Kidney (tissue), 14 donors: ENCODE results near the gene ARHGAP26. TPM values are rescaled to one million over a fixed set of nuclear protein-coding genes. Genes with fewer than 3 reads are reported as not detected.
A peak's percentile ranks its signal among the peaks of the same experiment; 100 is the strongest.

Source experiments
- DNase-seq, 5 donors: peaks; one replicate each; pipeline ENCODE4 v3.0.0-alpha.2; 2013 to 2020
- FAIRE-seq: peaks from 2 replicates; lab custom pipeline; 2012; peaks lifted over from hg19 to GRCh38; lab: Jason Lieb, UNC
- H3K27ac ChIP-seq, 2 donors: one replicate each; pipeline ENCODE4 v1.7.0; 2013; ENCODE audit warnings: low read depth in 2 of 2, low read length in 2 of 2, inconsistent platforms in 1 of 2
- H3K27me3 ChIP-seq: one replicate; pipeline ENCODE4 v1.7.1; 2013; ENCODE audit warnings: low read length, inconsistent platforms; ENCODE audit not compliant: control insufficient read depth, insufficient read depth
- H3K36me3 ChIP-seq, 3 donors: one replicate each; pipeline versions ENCODE4 v1.7.0 to v1.7.1; 2013; ENCODE audit warnings: low read length in 3 of 3, control low read depth in 1 of 3, inconsistent platforms in 1 of 3; ENCODE audit not compliant: insufficient read depth in 3 of 3, control insufficient read depth in 2 of 3
- H3K4me1 ChIP-seq, 3 donors: one replicate each; pipeline versions ENCODE4 v1.7.0 to v1.7.1; 2013; ENCODE audit warnings: low read length in 3 of 3, inconsistent platforms in 1 of 3, low read depth in 1 of 3; ENCODE audit not compliant: control insufficient read depth in 2 of 3, insufficient read depth in 2 of 3
- H3K4me3 ChIP-seq, 3 donors: one replicate each; pipeline versions ENCODE4 v1.7.0 to v1.8.1; 2013; ENCODE audit warnings: low read length in 3 of 3, control low read depth in 1 of 3, inconsistent platforms in 1 of 3
- H3K9ac ChIP-seq, 3 donors: one replicate each; pipeline versions ENCODE4 v1.7.0 to v1.7.1; 2013; ENCODE audit warnings: low read length in 3 of 3, control low read depth in 1 of 3, inconsistent platforms in 1 of 3
- H3K9me3 ChIP-seq, 3 donors: one replicate each; pipeline versions ENCODE4 v1.7.0 to v1.7.1; 2013; ENCODE audit warnings: low read length in 3 of 3, control low read depth in 1 of 3, inconsistent platforms in 1 of 3; ENCODE audit not compliant: control insufficient read depth in 2 of 3, insufficient read depth in 1 of 3
- CTCF ChIP-seq: IDR thresholded peaks from 3 replicates; pipeline ENCODE4 v1.5.1; 2012; ENCODE audit warnings: mild to moderate bottlenecking, moderate library complexity, borderline replicate concordance; ENCODE audit not compliant: insufficient read depth; ENCODE audit errors: extremely low read depth
- intact Hi-C: fragments of 100-400 bp; cut with DNase I; formaldehyde crosslinking; loops from one replicate; pipeline ENCODE4 v1.11.1; 2022
- polyA plus RNA-seq: library from polyadenylated mRNA; stranded (reverse); fragments of 350-450 nt; fragmentation: Illumina TruSeq; extraction: RNeasy Lipid Tissue Mini Kit (QIAGEN cat#74804); gene quantifications from one replicate; pipeline ENCODE4 v1.2.3, GENCODE V29; 2014; ENCODE audit warnings: low read depth, low replicate concordance; ENCODE audit not compliant: insufficient read depth
- total RNA-seq: library from RNA; stranded (reverse); fragmentation: NEBNext Ultra II Directional; extraction: Animal tissue kit (Norgen Biotek cat#: 25700); gene quantifications from one replicate; pipeline ENCODE4 v1.2.1, GENCODE V29; 2021
- donor health status: control.
- donor health status: control.
- donor health status: control.
- donor health status: control.
- donor health status: control.
- donor health status: DM: yes; HTN: yes; CAD: no.
- donor health status: Normal renal cell carcinoma (clear cell type).

ARHGAP26 gene
- total and polyA plus RNA-seq, 2 donors from 2014 or later = 2.5 to 85.7 TPM

- Histone ChIP-seq H3K4me1 (peaks cover 3 to 18% (median 4%) of the 10 kb centered on the region in 3 donors), H3K27ac (peak overlapping the region in 1 of 2 donors; percentile 19), H3K9me3 (no peaks in the 10 kb centered on the region), H3K36me3 (peaks cover 0 to 2% (median 0%) of the 10 kb centered on the region in 3 donors), H3K27me3 (no peaks in the 10 kb centered on the region), H3K4me3 (no peak overlapping the region), H3K9ac (no peak overlapping the region)
- DNase-seq (peak in 1 of 5 donors; percentile 41), FAIRE-seq (no peak)
- intact Hi-C loops = no loop called here
- no peak for TF ChIP-seq CTCF
These were observed 130.8 kb downstream of the ARHGAP26 start for GRCh38 chr5:142900927-142901326.

DNA sequence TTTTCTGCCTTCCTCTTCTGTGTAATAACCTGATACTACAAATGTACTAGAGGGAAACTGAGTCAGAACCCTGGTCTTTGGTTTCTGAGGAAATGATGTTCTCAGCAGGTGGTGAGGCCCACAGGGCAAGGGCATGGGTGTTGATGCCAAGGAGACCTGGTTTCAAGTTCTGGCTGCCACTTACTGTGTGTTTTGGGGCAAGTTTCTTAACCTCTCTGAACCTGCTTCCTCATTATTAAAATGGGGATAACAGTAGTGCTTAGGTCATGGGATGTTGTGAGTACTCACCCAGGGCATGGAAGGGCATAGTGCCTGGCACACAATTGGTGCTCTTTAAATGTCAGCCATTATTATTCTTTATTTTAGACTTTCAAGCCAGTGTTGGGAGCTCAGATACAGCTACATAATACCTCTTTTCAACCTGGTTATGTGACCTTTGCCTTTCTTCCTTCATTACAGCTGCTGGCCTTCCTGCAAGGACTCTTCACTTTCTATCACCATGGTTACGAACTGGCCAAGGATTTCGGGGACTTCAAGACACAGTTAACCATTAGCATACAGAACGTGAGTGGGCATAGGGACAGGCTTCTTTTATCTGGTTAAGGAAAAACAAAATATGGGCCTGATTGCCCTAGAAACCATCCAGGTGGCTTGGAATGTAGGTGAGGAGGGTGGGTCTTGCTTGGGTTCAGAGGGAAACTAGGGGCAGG, 131.5 kb downstream of the ARHGAP26 start:
- peaks cover 0 to 2% (median 0%) of the 10 kb centered on the region in 3 donors for H3K36me3 ChIP-seq
- H3K27ac ChIP-seq = peak overlapping the region in 1 of 2 donors; percentile 19
- no peak for FAIRE-seq
- peaks cover 3 to 18% (median 4%) of the 10 kb centered on the region in 3 donors for H3K4me1 ChIP-seq
- no peak overlapping the region for H3K9ac ChIP-seq
- no peaks in the 10 kb centered on the region for H3K9me3 ChIP-seq
- no peak overlapping the region for H3K4me3 ChIP-seq
- H3K27me3 ChIP-seq = no peaks in the 10 kb centered on the region
- DNase-seq = peak in 3 of 5 donors; percentile 43 to 82 (median 77)
- intact Hi-C loops = no loop called here
- no peak for TF ChIP-seq CTCF

- no peak for TF ChIP-seq CTCF
- no peak overlapping the region for H3K9ac ChIP-seq
- intact Hi-C loops = no loop called here
- no peak overlapping the region for H3K4me3 ChIP-seq
- DNase-seq (peak in 2 of 5 donors; percentile 15 to 49), FAIRE-seq (no peak)
- no peaks in the 10 kb centered on the region for H3K27me3 ChIP-seq
- H3K9me3 ChIP-seq = no peaks in the 10 kb centered on the region
- peaks cover 0 to 2% (median 0%) of the 10 kb centered on the region in 3 donors for H3K36me3 ChIP-seq
- peaks cover 3 to 18% (median 4%) of the 10 kb centered on the region in 3 donors for H3K4me1 ChIP-seq
- H3K27ac ChIP-seq = no peak overlapping the region
These were observed 132.2 kb downstream of the ARHGAP26 start for GRCh38 chr5:142902186-142902965.
